Natural killer cell treated with Interleukin-12 subunit alpha and Interleukin-12 subunit beta and Interleukin-15 and Interleukin-18, amount 100 ng/mL, for 72 hours (primary cell): Measurements from ENCODE around the gene DENND2A. TPM values are rescaled to one million over a fixed set of nuclear protein-coding genes. Genes with fewer than 3 reads are reported as not detected.
"Not testable (repeated sequence)": the region's sequence is repeated elsewhere in the genome, so short reads cannot be mapped to it uniquely, and the experiment has no call there.

Experiments
- ATAC-seq, 2 donors: fragments of 150-1000 bp; cut with Tn5 transposase in 1 of 2; sonication (Bioruptor Pico), chemical (Tn5 transposase) in 1 of 2; 2 replicates each; pipeline ENCODE4 v1.10.0; 2021
- DNase-seq: peaks from one replicate; pipeline ENCODE4 v3.0.0; 2022; ENCODE audit warnings: low spot score
- H3K27ac Mint-ChIP-seq, 2 donors: 1 replicate in 1 of 2; 2 replicates in 1 of 2; pipeline ENCODE4 v1.8.0; 2022; ENCODE audit warnings: mixed read lengths in 2 of 2, mild to moderate bottlenecking in 1 of 2, moderate library complexity in 1 of 2
- H3K27me3 Mint-ChIP-seq, 2 donors: 1 replicate in 1 of 2; 2 replicates in 1 of 2; pipeline ENCODE4 v1.8.0; 2022; ENCODE audit warnings: mixed read lengths in 2 of 2
- H3K36me3 Mint-ChIP-seq: one replicate; pipeline ENCODE4 v1.8.0; 2022; ENCODE audit warnings: mixed read lengths
- H3K4me1 Mint-ChIP-seq, 2 donors: 1 replicate in 1 of 2; 2 replicates in 1 of 2; pipeline ENCODE4 v1.8.0; 2022; ENCODE audit warnings: low read depth in 2 of 2, mixed read lengths in 2 of 2, mild to moderate bottlenecking in 1 of 2
- H3K4me3 Mint-ChIP-seq: one replicate; pipeline ENCODE4 v1.8.0; 2022; ENCODE audit warnings: mixed read lengths
- H3K9me3 Mint-ChIP-seq: 2 replicates; pipeline ENCODE4 v1.8.0; 2022; ENCODE audit warnings: mixed read lengths
- total RNA-seq, 2 donors: library from RNA; stranded (reverse); gene quantifications; one replicate each; pipeline ENCODE4 v1.2.3, GENCODE V29; 2022

DENND2A gene
- total RNA-seq, 2 donors from 2014 or later = not detected

DNA sequence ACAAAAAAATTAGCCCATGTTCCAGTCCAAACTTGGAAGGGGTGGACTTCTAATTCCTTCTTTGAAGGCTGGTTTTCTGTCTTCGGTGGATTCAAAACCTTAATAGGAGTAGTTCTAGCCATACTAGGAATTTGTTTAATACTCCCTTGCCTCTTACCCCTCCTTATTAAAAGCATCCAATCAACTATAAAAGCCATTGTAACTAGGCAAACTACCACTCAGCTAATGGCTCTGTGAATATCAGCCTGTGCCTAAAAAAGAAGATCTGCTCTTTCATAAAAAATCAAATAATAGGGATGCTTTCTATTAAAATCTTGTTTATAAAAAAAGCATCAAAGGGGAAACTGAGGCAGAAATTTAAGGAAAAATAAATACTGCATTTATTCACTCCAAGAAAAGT, 28.0 kb upstream of the DENND2A start:
- H3K27me3 Mint-ChIP-seq = peaks cover 0 to 6% of the 10 kb centered on the region in 2 donors
- H3K27ac Mint-ChIP-seq = no peak overlapping the region
- peaks cover 7% of the 10 kb centered on the region in 2 donors for H3K4me1 Mint-ChIP-seq
- H3K4me3 Mint-ChIP-seq = no peak overlapping the region
- H3K9me3 Mint-ChIP-seq = no peaks in the 10 kb centered on the region
- no peak for DNase-seq
- H3K36me3 Mint-ChIP-seq = no peaks in the 10 kb centered on the region
- no peak for ATAC-seq

DNA sequence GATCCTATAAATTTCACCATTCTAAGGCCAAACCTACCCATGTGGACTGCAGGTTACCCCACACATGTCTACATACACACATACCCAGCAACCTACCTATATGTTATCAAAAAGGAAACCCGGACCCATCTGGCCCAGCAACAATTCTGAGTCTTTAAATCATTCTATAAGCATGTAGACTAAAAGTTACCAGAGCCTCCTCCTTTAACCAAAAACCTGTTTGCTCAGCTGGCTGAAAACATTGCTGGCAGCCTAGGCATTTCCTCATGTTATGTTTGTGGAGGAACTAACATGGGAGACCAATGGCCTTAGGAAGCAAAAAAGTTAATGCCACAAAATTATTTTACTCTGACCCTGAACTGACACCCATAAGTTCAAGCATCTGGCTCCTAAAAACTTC, 26.9 kb upstream of the DENND2A start:
- Mint-ChIP-seq H3K4me3 (no peak overlapping the region), H3K27me3 (peaks cover 0 to 6% of the 10 kb centered on the region in 2 donors), H3K36me3 (no peaks in the 10 kb centered on the region), H3K9me3 (no peaks in the 10 kb centered on the region), H3K4me1 (peaks cover 5% of the 10 kb centered on the region in 2 donors), H3K27ac (no peak overlapping the region)
- ATAC-seq (no peak), DNase-seq (peak; percentile 23)

DNA sequence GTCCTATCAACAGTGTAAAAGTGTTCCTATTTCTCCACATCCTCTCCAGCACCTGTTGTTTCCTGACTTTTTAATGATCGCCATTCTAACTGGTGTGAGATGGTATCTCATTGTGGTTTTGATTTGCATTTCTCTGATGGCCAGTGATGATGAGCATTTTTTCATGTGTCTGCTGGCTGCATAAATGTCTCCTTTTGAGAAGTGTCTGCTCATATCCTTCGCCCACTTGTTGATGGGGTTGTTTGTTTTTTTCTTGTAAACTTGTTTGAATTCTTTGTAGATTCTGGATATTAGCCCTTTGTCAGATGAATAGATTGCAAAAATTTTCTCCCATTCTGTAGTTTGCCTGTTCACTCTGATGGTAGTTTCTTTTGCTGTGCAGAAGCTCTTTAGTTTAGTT, 22.3 kb upstream of the DENND2A start:
- H3K9me3 Mint-ChIP-seq, H3K4me3 Mint-ChIP-seq, H3K27ac Mint-ChIP-seq, DNase-seq, H3K36me3 Mint-ChIP-seq, H3K4me1 Mint-ChIP-seq, ATAC-seq: not testable (repeated sequence)
- H3K27me3 Mint-ChIP-seq = peaks cover 7 to 14% of the 10 kb centered on the region in 2 donors

DNA sequence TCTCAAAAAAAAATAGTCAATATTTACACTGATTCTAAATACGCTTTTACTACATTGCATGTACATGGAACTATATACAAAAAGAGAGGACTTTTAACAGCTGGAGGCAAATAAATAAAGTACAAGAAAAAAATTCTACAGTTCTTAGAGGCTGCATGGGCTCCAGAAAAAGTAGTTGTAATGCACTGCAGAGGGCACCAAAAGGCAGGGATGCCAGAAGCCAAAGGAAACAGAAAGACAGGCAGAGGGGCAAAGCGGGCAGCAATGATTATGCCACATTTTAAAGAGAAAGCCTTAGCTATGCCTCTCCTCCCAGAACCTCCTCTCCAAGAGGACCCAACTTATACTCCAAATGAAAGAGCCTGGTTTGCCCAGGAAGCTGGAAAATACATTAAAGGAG, 20.5 kb upstream of the DENND2A start:
- no peak for ATAC-seq
- no peaks in the 10 kb centered on the region for H3K36me3 Mint-ChIP-seq

DNA sequence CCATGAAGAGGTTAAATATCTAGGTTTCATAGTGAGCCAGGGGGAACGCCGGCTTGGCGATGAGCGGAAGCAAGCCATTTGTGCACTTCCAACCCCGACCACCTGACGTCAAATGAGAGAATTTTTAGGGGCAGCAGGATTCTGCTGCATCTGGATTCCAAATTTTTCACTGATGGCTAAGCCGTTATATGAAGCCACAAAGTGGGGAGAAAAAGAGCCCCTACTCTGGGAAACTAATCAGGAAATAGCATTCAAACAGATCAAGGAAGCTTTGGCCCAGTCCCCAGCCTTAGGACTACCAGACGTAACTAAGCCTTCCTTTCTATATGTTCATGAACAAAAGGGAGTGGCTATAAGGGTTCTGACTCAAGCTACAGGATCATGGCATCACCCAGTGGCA, 19.2 kb upstream of the DENND2A start:
- Mint-ChIP-seq H3K4me3 (no peak overlapping the region), H3K4me1 (peaks cover 16 to 19% of the 10 kb centered on the region in 2 donors), H3K27ac (no peak overlapping the region), H3K9me3 (no peaks in the 10 kb centered on the region), H3K27me3 (peaks cover 6 to 17% of the 10 kb centered on the region in 2 donors), H3K36me3 (no peaks in the 10 kb centered on the region)
- DNase-seq (peak; percentile 5), ATAC-seq (no peak)

More for the DNA sequence above, 20.5 kb upstream of the DENND2A start:
- H3K4me3 Mint-ChIP-seq = no peak overlapping the region
- no peak overlapping the region for H3K27ac Mint-ChIP-seq
- H3K9me3 Mint-ChIP-seq = no peaks in the 10 kb centered on the region
- peaks cover 10 to 12% of the 10 kb centered on the region in 2 donors for H3K4me1 Mint-ChIP-seq
- peaks cover 9 to 17% of the 10 kb centered on the region in 2 donors for H3K27me3 Mint-ChIP-seq
- peak; percentile 5 for DNase-seq

DNA sequence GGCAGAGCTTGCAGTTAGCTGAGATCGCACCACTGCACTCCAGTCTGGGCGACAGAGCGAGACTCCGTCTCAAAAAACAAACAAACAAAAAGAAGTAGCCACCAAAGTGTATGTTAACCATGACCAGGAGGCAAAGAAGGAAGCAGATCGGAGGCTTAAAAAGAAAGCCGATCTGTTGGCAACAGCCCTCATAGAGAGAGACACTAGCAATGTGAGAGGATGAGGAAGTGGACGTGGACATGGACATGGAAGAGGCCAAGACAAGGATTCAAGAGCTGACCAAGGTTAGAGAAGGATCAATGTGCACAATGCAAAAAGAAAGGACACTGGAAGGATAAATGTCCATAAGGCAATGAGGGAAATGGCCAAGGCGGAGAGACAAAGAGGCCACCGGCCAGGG, 17.3 kb upstream of the DENND2A start:
- Mint-ChIP-seq H3K4me1 (peaks cover 26 to 30% of the 10 kb centered on the region in 2 donors), H3K27me3 (peaks cover 6 to 22% of the 10 kb centered on the region in 2 donors), H3K4me3 (no peak overlapping the region), H3K9me3 (no peaks in the 10 kb centered on the region), H3K27ac (no peak overlapping the region), H3K36me3 (no peaks in the 10 kb centered on the region)
- ATAC-seq = no peak
- DNase-seq = peak; percentile 15

DNA sequence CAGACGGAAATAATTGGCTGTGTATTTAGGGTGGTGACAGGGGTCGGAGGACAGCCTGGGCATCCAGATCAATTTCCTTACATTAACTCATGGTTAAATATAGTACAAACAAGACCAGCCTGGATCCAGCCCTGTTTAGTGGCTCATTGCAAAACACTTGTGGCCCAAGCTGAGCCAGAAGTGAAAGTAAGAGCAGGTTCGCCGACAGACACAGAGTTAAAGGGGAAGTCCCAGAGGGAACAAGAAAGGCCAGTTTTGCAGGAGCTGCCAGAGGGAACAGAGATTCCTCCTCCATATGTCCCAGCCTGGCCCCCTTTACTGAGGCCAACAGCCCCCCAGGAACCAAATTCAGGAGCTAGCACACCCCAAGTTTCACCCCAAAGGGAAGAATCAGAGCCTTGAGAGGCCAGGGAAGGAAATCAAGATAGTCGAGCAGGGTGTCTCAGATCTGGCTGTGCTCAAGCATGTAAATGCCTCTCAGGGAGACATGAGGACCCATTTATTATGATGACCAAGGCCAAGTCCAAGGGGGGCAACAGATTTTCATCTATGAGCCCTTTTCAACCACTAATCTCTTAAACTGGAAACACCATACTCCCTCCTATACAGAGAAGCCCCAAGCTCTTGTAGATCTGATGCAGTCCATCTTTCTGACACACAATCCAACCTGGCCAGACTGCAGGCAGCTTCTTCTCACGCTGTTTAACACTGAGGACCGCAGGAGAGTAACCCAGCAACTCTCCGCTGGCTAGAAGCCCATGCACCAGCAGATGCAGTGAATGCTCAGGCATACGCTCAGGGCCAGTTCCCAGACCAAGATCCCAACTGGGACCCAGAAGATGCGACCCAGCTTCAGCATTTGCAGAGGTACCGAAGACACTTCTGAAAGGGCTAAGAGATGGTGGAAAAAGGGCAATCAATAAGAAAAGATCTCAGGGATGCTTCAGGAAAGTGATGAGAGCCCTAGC, 16.2 kb upstream of the DENND2A start:
- peak; percentile 84 to 93 for ATAC-seq
- Mint-ChIP-seq H3K27me3 (peaks cover 6 to 22% of the 10 kb centered on the region in 2 donors), H3K9me3 (no peaks in the 10 kb centered on the region), H3K27ac (no peak overlapping the region), H3K36me3 (no peaks in the 10 kb centered on the region), H3K4me3 (peak overlapping the region; percentile 61), H3K4me1 (peaks cover 26 to 30% of the 10 kb centered on the region in 2 donors)
- peak; percentile 73 for DNase-seq

DNA sequence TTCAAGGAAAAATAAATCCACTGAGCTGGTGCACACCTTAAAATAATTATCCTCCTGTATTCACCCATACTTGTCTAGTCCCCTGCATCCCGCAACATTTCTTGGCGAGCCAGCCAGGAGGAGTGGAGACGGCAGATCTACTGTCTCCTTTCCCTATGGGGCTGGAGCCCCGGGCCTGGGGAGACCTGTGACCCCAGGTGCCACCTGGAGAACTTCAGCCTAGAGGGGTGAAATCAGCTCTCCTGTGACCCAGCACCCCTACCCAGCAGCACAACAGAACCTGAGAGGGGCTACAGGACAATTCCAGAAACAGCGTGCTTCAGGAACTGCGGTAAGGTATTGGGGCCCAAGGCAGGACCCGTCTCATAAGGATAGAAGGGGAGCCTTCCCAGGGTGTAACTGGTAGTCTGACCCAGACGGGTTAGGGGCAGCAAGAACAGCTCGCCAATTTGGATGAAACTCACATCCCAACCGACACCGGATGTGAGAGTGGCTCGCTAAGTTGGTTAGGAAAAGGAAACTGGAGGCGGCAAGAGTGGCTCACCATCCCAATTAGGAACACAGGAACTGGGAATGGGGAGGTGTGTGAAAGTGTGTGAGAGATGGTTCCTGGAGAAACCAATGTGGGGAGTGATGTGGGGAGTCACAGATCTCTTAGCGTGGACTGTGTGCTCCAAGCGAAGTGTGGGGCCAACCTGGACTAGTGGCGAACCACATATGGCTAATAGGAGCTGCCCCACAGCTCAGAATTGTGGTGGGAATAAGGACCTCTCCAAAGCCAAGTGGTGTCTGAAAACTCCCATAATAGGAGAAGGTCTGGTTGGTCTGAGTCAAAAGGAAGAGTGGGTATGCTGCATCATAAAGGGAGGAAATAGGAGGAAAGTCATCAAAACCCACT, 15.1 kb upstream of the DENND2A start:
- H3K36me3 Mint-ChIP-seq = no peaks in the 10 kb centered on the region
- peaks cover 26 to 30% of the 10 kb centered on the region in 2 donors for H3K4me1 Mint-ChIP-seq
- ATAC-seq (no peak), DNase-seq (peak; percentile 18)
- H3K9me3 Mint-ChIP-seq = no peaks in the 10 kb centered on the region
- peak overlapping the region in 1 of 2 donors; percentile 52 for H3K27ac Mint-ChIP-seq
- peak overlapping the region; percentile 61 for H3K4me3 Mint-ChIP-seq
- peaks cover 6 to 20% of the 10 kb centered on the region in 2 donors for H3K27me3 Mint-ChIP-seq

DNA sequence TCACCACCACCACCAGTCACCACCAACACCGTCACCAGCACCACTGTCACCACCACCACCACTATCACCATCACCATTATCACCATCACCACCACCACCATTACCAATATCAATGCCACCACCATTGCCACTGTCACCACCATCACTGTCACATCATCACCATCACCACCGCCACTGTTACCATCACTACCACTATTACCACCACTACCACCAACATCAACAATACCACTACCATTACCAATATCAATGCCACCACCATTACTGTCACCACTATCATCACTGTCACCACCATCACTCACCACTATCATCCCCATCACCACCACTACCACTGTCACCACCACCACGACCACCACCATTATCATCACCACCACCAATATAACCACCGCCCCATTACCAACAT, 14.0 kb upstream of the DENND2A start:
- ATAC-seq (no peak), DNase-seq (no peak)
- H3K4me1 Mint-ChIP-seq = peaks cover 26 to 30% of the 10 kb centered on the region in 2 donors
- H3K27me3 Mint-ChIP-seq = peaks cover 6 to 13% of the 10 kb centered on the region in 2 donors
- peak overlapping the region in 1 of 2 donors; percentile 17 for H3K27ac Mint-ChIP-seq
- H3K36me3 Mint-ChIP-seq = no peaks in the 10 kb centered on the region
- no peaks in the 10 kb centered on the region for H3K9me3 Mint-ChIP-seq
- H3K4me3 Mint-ChIP-seq = peak overlapping the region; percentile 12

DNA sequence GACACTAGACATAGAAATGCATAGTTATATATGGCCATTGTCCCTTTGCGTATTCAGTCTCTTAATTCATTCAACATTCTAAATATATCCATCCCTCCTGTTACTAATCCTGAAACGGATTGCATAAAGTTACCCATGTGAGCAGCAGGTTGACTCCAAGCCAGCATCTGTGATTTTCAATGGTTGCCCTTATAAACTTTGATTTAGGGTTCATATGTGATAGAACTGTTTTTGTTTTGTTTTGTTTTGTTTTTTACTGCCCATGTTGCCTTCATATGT, 13.4 kb upstream of the DENND2A start:
- Mint-ChIP-seq H3K9me3 (no peaks in the 10 kb centered on the region), H3K27me3 (peaks cover 6 to 18% of the 10 kb centered on the region in 2 donors), H3K27ac (no peak overlapping the region), H3K4me3 (no peak overlapping the region), H3K36me3 (no peaks in the 10 kb centered on the region), H3K4me1 (peaks cover 26 to 30% of the 10 kb centered on the region in 2 donors)
- ATAC-seq (no peak), DNase-seq (no peak)

DNA sequence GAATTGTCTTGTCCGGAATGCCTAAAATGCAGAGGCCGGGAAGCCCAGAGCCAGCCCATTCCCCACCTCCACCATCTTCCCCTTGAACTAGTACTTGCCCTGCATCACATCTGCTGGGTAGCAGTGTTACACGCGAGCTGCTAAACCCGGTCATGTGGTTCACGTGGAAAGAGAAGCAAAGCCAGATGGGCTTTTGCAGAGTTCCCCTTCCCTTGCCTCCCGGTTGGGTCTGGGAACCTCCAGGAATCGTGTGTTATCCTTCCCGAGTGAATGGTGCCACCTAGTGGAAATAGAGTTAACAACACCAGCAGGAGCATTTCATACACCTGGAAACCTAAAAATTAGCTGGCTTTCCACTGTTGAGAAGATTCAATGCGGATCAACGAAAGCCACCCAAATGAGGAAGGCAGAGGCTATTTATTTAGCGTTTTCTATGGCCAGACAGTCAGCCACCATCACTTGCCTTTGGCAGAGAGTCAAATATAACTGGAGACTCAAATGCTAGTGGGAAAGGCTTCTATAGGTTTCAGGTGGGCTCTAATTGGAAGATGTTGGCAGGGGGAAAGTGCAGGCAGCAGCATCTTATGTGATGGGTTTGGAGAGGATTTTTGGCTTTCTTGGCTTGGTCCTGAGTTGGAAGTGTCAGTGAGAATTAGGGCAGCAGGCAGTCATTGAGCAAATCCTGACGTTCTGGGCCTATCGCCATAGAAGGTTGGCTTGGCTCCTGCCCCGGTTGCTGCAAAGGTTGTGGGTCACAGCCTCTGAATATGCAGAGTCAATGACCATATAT, 12.9 kb upstream of the DENND2A start:
- H3K27me3 Mint-ChIP-seq = peaks cover 6 to 18% of the 10 kb centered on the region in 2 donors
- ATAC-seq = no peak
- peak overlapping the region in 1 of 2 donors; percentile 22 for H3K27ac Mint-ChIP-seq
- H3K9me3 Mint-ChIP-seq = no peaks in the 10 kb centered on the region
- H3K4me3 Mint-ChIP-seq = no peak overlapping the region
- H3K36me3 Mint-ChIP-seq = no peaks in the 10 kb centered on the region
- DNase-seq = peak; percentile 60
- H3K4me1 Mint-ChIP-seq = peaks cover 26 to 30% of the 10 kb centered on the region in 2 donors

DNA sequence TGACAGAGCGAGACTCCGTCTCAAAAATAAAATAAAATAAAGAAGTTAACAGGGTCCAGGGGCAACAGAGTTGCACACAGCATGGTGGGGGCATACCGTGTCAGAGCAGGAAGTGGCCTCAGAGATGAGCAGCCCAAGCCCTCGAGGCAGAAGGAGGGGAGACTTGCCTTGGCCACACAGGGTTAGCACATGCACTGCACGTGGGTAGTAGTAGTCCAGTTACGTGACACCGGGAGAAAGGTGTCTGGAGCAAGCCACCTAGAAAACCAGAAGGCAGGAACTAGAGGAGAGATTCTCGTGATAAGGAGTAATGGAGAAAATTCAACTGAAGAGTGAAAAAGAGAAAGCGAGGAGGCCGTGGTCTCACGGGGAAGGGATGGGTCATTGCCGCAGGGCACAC, 9.8 kb upstream of the DENND2A start:
- H3K4me3 Mint-ChIP-seq = no peak overlapping the region
- DNase-seq (no peak), ATAC-seq (no peak)
- H3K4me1 Mint-ChIP-seq = peaks cover 13 to 19% of the 10 kb centered on the region in 2 donors
- peaks cover 2 to 11% of the 10 kb centered on the region in 2 donors for H3K27me3 Mint-ChIP-seq
- no peak overlapping the region for H3K27ac Mint-ChIP-seq
- no peaks in the 10 kb centered on the region for H3K36me3 Mint-ChIP-seq
- H3K9me3 Mint-ChIP-seq = no peaks in the 10 kb centered on the region

DNA sequence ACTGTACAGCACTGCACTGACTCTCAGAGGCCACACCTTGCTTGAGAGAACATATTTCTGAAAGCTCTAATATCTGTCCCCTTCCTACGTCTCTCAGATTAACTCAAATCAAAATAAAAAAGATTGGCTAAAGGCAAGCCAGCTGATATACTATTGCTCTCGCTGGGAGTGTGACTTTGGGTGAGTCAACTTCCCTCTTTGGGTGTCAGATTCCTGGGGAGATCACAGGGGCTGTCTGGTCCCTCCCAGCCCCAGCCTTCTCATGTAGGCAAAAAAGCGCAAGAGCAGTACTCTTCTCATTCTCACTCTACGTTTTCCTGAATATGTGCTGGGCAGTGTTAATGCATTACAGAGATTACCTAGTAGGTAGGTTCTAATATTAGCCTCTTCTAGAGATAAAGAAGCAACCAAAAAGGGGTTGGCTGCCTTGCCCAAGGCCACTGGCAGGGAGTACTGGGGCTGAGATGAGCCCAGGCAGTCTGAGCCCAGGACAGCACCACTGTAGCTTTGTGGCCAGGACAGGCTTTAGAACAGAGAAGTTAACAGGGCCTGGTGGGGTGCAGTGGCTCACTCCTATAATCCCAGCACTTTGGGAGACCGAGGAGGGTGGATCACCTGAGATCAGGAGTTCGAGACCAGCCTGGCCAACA, 9.1 kb upstream of the DENND2A start:
- Mint-ChIP-seq H3K27me3 (peaks cover 3 to 11% of the 10 kb centered on the region in 2 donors), H3K36me3 (no peaks in the 10 kb centered on the region)
- no peak for ATAC-seq

More for the DNA sequence above, 9.1 kb upstream of the DENND2A start:
- H3K9me3 Mint-ChIP-seq = no peaks in the 10 kb centered on the region
- no peak for DNase-seq
- H3K27ac Mint-ChIP-seq = no peak overlapping the region
- peaks cover 9 to 17% of the 10 kb centered on the region in 2 donors for H3K4me1 Mint-ChIP-seq
- H3K4me3 Mint-ChIP-seq = no peak overlapping the region
